A549 (cell line): ENCODE results near the gene HMG20B. TPM values are rescaled to one million over a fixed set of nuclear protein-coding genes. Genes with fewer than 3 reads are reported as not detected.

Source experiments
- ATAC-seq, 2 experiments: fragments of 200-7000 bp in 1 of 2; fragments of >200 bp in 1 of 2; cut with Nextera tagmentation in 1 of 2; cut with Tn5 transposase in 1 of 2; 3 replicates each; pipeline versions ENCODE4 v1.8.0 to v1.9.1; 2018 to 2020; ENCODE audit warnings: mild to moderate bottlenecking in 1 of 2, moderate library complexity in 1 of 2
- CTCF ChIA-PET: fragments of 300-600 bp; sonication (Branson Sonifier 250); formaldehyde crosslinking; extraction: SDS; loops from one replicate; lab custom pipeline; 2021; ENCODE audit warnings: antibody characterized with exemption, inconsistent platforms; lab: Yijun Ruan, JAX
- POLR2A ChIA-PET: fragments of 350-600 bp; formaldehyde crosslinking; extraction: SDS; loops from one replicate; lab custom pipeline; 2021; ENCODE audit warnings: antibody characterized with exemption, inconsistent platforms; lab: Yijun Ruan, JAX
- DNase-seq, 2 experiments: peaks; one replicate each; pipeline versions ENCODE4 v3.0.0 to v3.0.0-alpha.2; 2011 to 2016; ENCODE audit warnings: low read depth in 1 of 2, low spot score in 1 of 2
- FAIRE-seq: peaks from 2 replicates; lab custom pipeline; 2011; peaks lifted over from hg19 to GRCh38; lab: Jason Lieb, UNC
- H3K27ac ChIP-seq, 2 experiments: fragments of >200 bp; sonication (Bioruptor Twin); formaldehyde crosslinking; 3 replicates each; pipeline ENCODE4 v1.5.1; 2016 to 2017
- H3K4me1 ChIP-seq: fragments of >200 bp; sonication (Bioruptor Twin); formaldehyde crosslinking; 3 replicates; pipeline ENCODE4 v1.6.1; 2016
- H3K4me2 ChIP-seq: fragments of >200 bp; sonication (Bioruptor Twin); formaldehyde crosslinking; 3 replicates; pipeline ENCODE4 v1.6.1; 2016
- H3K4me3 ChIP-seq: fragments of >200 bp; sonication (Bioruptor Twin); formaldehyde crosslinking; 3 replicates; pipeline ENCODE4 v1.5.1; 2016
- H3K9me3 ChIP-seq: fragments of >200 bp; sonication (Bioruptor Twin); formaldehyde crosslinking; 3 replicates; pipeline ENCODE4 v1.6.1; 2016
- CHD2 ChIP-seq: fragments of 150-350 bp; IDR thresholded peaks from 2 replicates; pipeline ENCODE4 v1.6.1; 2014; ENCODE audit warnings: low read length; ENCODE audit not compliant: partially characterized antibody
- EHF ChIP-seq: fragments of 250-450 bp; sonication (Bioruptor Pico); IDR thresholded peaks from 2 replicates; pipeline ENCODE4 v1.5.0; 2020; ENCODE audit warnings: mild to moderate bottlenecking
- EHMT2 ChIP-seq: fragments of 200-600 bp; sonication (generic); IDR thresholded peaks from 2 replicates; pipeline ENCODE4 v1.6.1; 2016; ENCODE audit warnings: antibody characterized with exemption, low read depth, mild to moderate bottlenecking, moderate library complexity
- ESRRA ChIP-seq: fragments of 150-350 bp; IDR thresholded peaks from 2 replicates; pipeline ENCODE4 v1.6.1; 2014; ENCODE audit warnings: mild to moderate bottlenecking, low read length, borderline replicate concordance
- FOSB ChIP-seq: fragments of 250-450 bp; sonication (Bioruptor Pico); IDR thresholded peaks from 2 replicates; pipeline ENCODE4 v1.5.0; 2020; ENCODE audit warnings: mild to moderate bottlenecking, moderate library complexity
- FOSL2 ChIP-seq, 2 experiments: fragments of 450-650 bp in 1 of 2; fragments of >200 bp in 1 of 2; sonication (Bioruptor Twin) in 1 of 2; formaldehyde crosslinking; IDR thresholded peaks; 2 replicates each; pipeline versions ENCODE4 v1.5.0 to v1.6.1; 2016 to 2020; ENCODE audit warnings: mild to moderate bottlenecking in 1 of 2, moderate library complexity in 1 of 2
- FOXS1 ChIP-seq: fragments of 250-450 bp; sonication (Bioruptor Pico); IDR thresholded peaks from 2 replicates; pipeline ENCODE4 v1.5.0; 2020; ENCODE audit warnings: mild to moderate bottlenecking, moderate library complexity
- GATA3 ChIP-seq: IDR thresholded peaks from 2 replicates; pipeline ENCODE4 v1.6.1; 2012; ENCODE audit warnings: borderline replicate concordance
- HDAC2 ChIP-seq: fragments of 200-600 bp; sonication (generic); IDR thresholded peaks from 2 replicates; pipeline ENCODE4 v1.6.1; 2016
- HEYL ChIP-seq: fragments of 250-450 bp; sonication (Bioruptor Pico); IDR thresholded peaks from 2 replicates; pipeline ENCODE4 v1.8.0; 2021; ENCODE audit warnings: mild to moderate bottlenecking, moderate library complexity
- HOXA7 ChIP-seq: fragments of 250-450 bp; sonication (Bioruptor Pico); IDR thresholded peaks from 2 replicates; pipeline ENCODE4 v1.5.0; 2020; ENCODE audit warnings: mild to moderate bottlenecking, moderate library complexity
- HOXB13 ChIP-seq: fragments of 250-450 bp; sonication (Bioruptor Pico); IDR thresholded peaks from 2 replicates; pipeline ENCODE4 v1.5.0; 2020; ENCODE audit warnings: low read depth, mild to moderate bottlenecking, moderate library complexity
- JUNB ChIP-seq: fragments of >200 bp; sonication (Bioruptor Twin); formaldehyde crosslinking; IDR thresholded peaks from 2 replicates; pipeline ENCODE4 v1.6.1; 2016
- KDM1A ChIP-seq: fragments of 200-600 bp; sonication (generic); IDR thresholded peaks from 2 replicates; pipeline ENCODE4 v1.6.1; 2016; ENCODE audit warnings: low read depth, mild to moderate bottlenecking
- KDM5A ChIP-seq: fragments of 200-600 bp; sonication (generic); IDR thresholded peaks from 2 replicates; pipeline ENCODE4 v1.6.1; 2016; ENCODE audit warnings: antibody characterized with exemption, mild to moderate bottlenecking
- MAZ ChIP-seq: fragments of 150-350 bp; IDR thresholded peaks from 2 replicates; pipeline ENCODE4 v1.6.1; 2014; ENCODE audit warnings: antibody characterized with exemption, low read depth, low read length, borderline replicate concordance
- POLR2A ChIP-seq: IDR thresholded peaks from 2 replicates; pipeline ENCODE4 v1.6.1; 2012; ENCODE audit warnings: mild to moderate bottlenecking, low read length
- POLR2AphosphoS2 ChIP-seq: conservative IDR thresholded peaks from 2 replicates; pipeline ENCODE4 v1.6.1; 2012; ENCODE audit warnings: low read length, improper control_type of control experiment, inconsistent platforms
- RAD21 ChIP-seq, 2 experiments: fragments of >200 bp in 1 of 2; sonication (Bioruptor Twin) in 1 of 2; formaldehyde crosslinking in 1 of 2; IDR thresholded peaks in 1 of 2; conservative IDR thresholded peaks in 1 of 2; 2 replicates in 1 of 2; 3 replicates in 1 of 2; pipeline ENCODE4 v1.6.1; 2012 to 2018; ENCODE audit warnings: inconsistent platforms in 1 of 2
- RFX5 ChIP-seq: fragments of 450-650 bp; IDR thresholded peaks from 2 replicates; pipeline ENCODE4 v1.7.1; 2014; ENCODE audit warnings: antibody characterized with exemption, mild to moderate bottlenecking, moderate library complexity
- SREBF2 ChIP-seq: fragments of 450-650 bp; IDR thresholded peaks from 2 replicates; pipeline ENCODE4 v1.6.1; 2014; ENCODE audit warnings: mild to moderate bottlenecking, moderate library complexity
- TFCP2L1 ChIP-seq: fragments of 250-450 bp; sonication (Bioruptor Pico); IDR thresholded peaks from 2 replicates; pipeline ENCODE4 v1.5.0; 2021; ENCODE audit warnings: mild to moderate bottlenecking
- ZSCAN20 ChIP-seq: fragments of 250-450 bp; sonication (Bioruptor Pico); IDR thresholded peaks from 2 replicates; pipeline ENCODE4 v1.8.0; 2022; ENCODE audit warnings: mild to moderate bottlenecking, moderate library complexity
- WGBS: methylation state at CpG from one replicate; pipeline ENCODE4 v1.1.6; 2017; ENCODE audit errors: missing lambda C conversion rate; 5-methylcytosine and 5-hydroxymethylcytosine counted together
- polyA plus RNA-seq, 4 experiments: library from polyadenylated mRNA; depleted of rRNA in 3 of 4; stranded (reverse); fragments of >200 nt; fragmentation: RNase III in 1 of 4; extraction: RNeasy Plus Mini Kit Qiagen cat#74134 plus additional on column Dnase treatment in 1 of 4; gene quantifications; 2 replicates in 3 of 4; 3 replicates in 1 of 4; pipeline ENCODE4 v1.2.3, GENCODE V29; 2011 to 2017
- TF ChIP-seq, protein P1 (sequence below): fragments of 250-450 bp; sonication (Bioruptor Pico); IDR thresholded peaks from 2 replicates; pipeline ENCODE4 v1.5.0; 2020; ENCODE audit warnings: low read depth, mild to moderate bottlenecking, moderate library complexity
- TF ChIP-seq, protein P2 (sequence below): fragments of 200-600 bp; sonication (generic); IDR thresholded peaks from 2 replicates; pipeline ENCODE4 v1.6.1; 2016; ENCODE audit warnings: antibody characterized with exemption, mild to moderate bottlenecking, moderate library complexity
- TF ChIP-seq, protein P3 (sequence below): IDR thresholded peaks from 2 replicates; pipeline ENCODE4 v1.6.1; 2012
- TF ChIP-seq, protein P4 (sequence below): fragments of >200 bp; sonication (Bioruptor Twin); formaldehyde crosslinking; IDR thresholded peaks from 2 replicates; pipeline ENCODE4 v1.6.1; 2016

The HMG20B gene
- polyA plus RNA-seq, 2 of the 4 experiments (the other 2 are of a cell fraction), result 24.2 to 47.1 TPM

DNA sequence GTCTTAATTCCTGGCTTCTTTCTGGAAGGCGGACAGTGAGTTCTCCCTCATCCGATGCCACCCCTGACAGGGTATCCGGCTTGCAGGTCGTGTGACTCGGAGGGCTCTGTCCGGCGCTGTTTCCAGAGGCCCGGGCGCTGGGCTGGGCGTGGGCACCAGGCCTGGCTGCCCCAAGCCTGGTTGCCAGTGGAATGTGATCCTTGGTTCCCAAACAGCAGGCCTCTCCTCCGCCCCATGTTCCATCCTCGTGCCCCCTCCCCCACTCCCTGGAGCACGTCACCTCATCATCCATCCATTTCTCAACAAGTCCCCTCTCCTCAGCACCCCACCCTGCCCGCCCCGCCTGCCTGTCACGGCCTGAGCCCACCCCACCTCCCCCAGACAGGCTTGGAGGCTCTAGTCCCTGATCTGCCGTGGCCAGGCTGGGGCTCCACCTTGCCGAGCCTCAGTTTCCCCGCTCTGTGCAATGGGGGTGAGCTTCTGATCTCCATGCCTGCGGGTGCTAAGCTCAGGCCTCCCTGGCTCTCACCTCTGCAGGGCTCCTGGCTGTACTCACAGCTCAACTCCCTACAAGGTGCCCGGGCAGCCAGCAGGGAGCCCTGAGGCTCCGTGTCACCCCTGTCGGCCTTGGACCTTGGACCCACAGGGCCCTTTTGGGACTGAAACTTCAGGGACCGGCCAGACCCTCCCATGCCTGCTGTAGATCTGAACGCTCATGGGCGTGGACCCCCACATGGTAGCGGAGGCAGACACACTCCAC is 31.7 kb downstream of the HMG20B start:
- WGBS, result 94% methylated on average over 10 of the region's 27 CpGs
- no peak for TF ChIP-seq EHF (CRISPR knock-in tag)
- TF ChIP-seq POLR2AphosphoS2, result no peak
- no peak for TF ChIP-seq FOSB (CRISPR knock-in tag)
- no peak for TF ChIP-seq CHD2
- TF ChIP-seq RFX5, result no peak
- TF ChIP-seq HEYL (CRISPR knock-in tag), result no peak
- TF ChIP-seq JUNB, result no peak
- no peak for TF ChIP-seq KDM1A
- TF ChIP-seq, protein P1, sequence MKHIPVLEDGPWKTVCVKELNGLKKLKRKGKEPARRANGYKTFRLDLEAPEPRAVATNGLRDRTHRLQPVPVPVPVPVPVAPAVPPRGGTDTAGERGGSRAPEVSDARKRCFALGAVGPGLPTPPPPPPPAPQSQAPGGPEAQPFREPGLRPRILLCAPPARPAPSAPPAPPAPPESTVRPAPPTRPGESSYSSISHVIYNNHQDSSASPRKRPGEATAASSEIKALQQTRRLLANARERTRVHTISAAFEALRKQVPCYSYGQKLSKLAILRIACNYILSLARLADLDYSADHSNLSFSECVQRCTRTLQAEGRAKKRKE (CRISPR knock-in tag), result no peak
- no peak for TF ChIP-seq TFCP2L1
- TF ChIP-seq, protein P2, sequence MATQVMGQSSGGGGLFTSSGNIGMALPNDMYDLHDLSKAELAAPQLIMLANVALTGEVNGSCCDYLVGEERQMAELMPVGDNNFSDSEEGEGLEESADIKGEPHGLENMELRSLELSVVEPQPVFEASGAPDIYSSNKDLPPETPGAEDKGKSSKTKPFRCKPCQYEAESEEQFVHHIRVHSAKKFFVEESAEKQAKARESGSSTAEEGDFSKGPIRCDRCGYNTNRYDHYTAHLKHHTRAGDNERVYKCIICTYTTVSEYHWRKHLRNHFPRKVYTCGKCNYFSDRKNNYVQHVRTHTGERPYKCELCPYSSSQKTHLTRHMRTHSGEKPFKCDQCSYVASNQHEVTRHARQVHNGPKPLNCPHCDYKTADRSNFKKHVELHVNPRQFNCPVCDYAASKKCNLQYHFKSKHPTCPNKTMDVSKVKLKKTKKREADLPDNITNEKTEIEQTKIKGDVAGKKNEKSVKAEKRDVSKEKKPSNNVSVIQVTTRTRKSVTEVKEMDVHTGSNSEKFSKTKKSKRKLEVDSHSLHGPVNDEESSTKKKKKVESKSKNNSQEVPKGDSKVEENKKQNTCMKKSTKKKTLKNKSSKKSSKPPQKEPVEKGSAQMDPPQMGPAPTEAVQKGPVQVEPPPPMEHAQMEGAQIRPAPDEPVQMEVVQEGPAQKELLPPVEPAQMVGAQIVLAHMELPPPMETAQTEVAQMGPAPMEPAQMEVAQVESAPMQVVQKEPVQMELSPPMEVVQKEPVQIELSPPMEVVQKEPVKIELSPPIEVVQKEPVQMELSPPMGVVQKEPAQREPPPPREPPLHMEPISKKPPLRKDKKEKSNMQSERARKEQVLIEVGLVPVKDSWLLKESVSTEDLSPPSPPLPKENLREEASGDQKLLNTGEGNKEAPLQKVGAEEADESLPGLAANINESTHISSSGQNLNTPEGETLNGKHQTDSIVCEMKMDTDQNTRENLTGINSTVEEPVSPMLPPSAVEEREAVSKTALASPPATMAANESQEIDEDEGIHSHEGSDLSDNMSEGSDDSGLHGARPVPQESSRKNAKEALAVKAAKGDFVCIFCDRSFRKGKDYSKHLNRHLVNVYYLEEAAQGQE, result no peak
- TF ChIP-seq RAD21 (conservative IDR thresholded peaks at IDR 0.05 in 1 of 2, IDR thresholded peaks at IDR 0.05 in 1 of 2), result no peak
- no peak for TF ChIP-seq POLR2A
- TF ChIP-seq ESRRA, result no peak
- no peak for TF ChIP-seq GATA3
- TF ChIP-seq HDAC2, result no peak
- DNase-seq (no peak), FAIRE-seq (no peak), ATAC-seq (no peak)
- POLR2A ChIA-PET, result no interaction called here
- H3K9me3 ChIP-seq, result no peaks in the 10 kb centered on the region
- H3K27ac ChIP-seq, result no peak overlapping the region
- H3K4me2 ChIP-seq, result no peak overlapping the region
- no peak overlapping the region for H3K4me3 ChIP-seq
- H3K4me1 ChIP-seq, result peaks cover 19% of the 10 kb centered on the region
- CTCF ChIA-PET, result interaction anchor here (1.3 to 1.7 kb wide), 2 partner anchors 13 to 19 kb away, joined by 3 to 4 read pairs; partner anchors contain the start of gene GIPC3

DNA sequence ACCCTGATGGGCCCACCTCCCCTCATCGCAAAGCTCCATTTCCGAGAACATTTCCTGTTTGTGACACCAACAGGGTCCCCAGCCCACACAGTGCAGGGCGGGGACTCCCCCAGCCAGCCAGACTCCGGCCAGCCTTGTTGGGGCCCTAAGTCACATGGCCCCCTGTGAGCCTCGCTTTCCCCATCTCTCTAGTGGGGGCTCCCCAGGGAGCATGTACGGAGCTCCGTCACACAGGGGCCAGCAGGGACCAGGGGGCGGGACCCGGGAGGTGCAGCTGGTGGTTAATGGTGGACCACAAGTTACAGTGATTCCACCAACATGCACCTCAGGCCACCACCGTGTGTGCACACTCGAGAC is 32.2 kb downstream of the HMG20B start:
- Histone ChIP-seq H3K4me3 (no peak overlapping the region), H3K27ac (no peak overlapping the region), H3K9me3 (no peaks in the 10 kb centered on the region), H3K4me2 (no peak overlapping the region), H3K4me1 (peaks cover 19% of the 10 kb centered on the region)
- DNase-seq (no peak), ATAC-seq (no peak), FAIRE-seq (no peak)
- POLR2A ChIA-PET, result no interaction called here
- 88% methylated on average over 2 of the region's 11 CpGs for WGBS
- CTCF ChIA-PET, result interaction anchor here (1.3 to 1.7 kb wide), 2 partner anchors 14 to 19 kb away, joined by 3 to 4 read pairs; partner anchors contain the start of gene GIPC3
- TF ChIP-seq FOSL2 (IDR thresholded peaks at IDR 0.05) (no peak), FOSL2 (CRISPR knock-in tag; IDR thresholded peaks at IDR 0.05) (no peak), ZSCAN20 (CRISPR knock-in tag) (no peak), HOXB13 (CRISPR knock-in tag) (no peak), KDM5A (no peak), MAZ (no peak), EHMT2 (no peak), RFX5 (no peak), FOXS1 (no peak), HOXA7 (no peak), SREBF2 (no peak)
- TF ChIP-seq, protein P2, result no peak
- TF ChIP-seq, protein P3, sequence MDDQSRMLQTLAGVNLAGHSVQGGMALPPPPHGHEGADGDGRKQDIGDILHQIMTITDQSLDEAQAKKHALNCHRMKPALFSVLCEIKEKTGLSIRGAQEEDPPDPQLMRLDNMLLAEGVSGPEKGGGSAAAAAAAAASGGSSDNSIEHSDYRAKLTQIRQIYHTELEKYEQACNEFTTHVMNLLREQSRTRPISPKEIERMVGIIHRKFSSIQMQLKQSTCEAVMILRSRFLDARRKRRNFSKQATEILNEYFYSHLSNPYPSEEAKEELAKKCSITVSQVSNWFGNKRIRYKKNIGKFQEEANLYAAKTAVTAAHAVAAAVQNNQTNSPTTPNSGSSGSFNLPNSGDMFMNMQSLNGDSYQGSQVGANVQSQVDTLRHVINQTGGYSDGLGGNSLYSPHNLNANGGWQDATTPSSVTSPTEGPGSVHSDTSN, result no peak
- TF ChIP-seq, protein P4, sequence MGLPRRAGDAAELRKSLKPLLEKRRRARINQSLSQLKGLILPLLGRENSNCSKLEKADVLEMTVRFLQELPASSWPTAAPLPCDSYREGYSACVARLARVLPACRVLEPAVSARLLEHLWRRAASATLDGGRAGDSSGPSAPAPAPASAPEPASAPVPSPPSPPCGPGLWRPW, result no peak
